NOMO-1 (cell line): ENCODE results near the gene ZNF699.
"Not testable (repeated sequence)": the region's sequence is repeated elsewhere in the genome, so short reads cannot be mapped to it uniquely, and the experiment has no call there.

Experiments
- DNase-seq, 2 experiments: peaks; one replicate each; lab custom pipeline; 2025; ENCODE audit not compliant: unreplicated experiment in 2 of 2; lab: John Stamatoyannopoulos, UW

Gene ZNF699

DNA sequence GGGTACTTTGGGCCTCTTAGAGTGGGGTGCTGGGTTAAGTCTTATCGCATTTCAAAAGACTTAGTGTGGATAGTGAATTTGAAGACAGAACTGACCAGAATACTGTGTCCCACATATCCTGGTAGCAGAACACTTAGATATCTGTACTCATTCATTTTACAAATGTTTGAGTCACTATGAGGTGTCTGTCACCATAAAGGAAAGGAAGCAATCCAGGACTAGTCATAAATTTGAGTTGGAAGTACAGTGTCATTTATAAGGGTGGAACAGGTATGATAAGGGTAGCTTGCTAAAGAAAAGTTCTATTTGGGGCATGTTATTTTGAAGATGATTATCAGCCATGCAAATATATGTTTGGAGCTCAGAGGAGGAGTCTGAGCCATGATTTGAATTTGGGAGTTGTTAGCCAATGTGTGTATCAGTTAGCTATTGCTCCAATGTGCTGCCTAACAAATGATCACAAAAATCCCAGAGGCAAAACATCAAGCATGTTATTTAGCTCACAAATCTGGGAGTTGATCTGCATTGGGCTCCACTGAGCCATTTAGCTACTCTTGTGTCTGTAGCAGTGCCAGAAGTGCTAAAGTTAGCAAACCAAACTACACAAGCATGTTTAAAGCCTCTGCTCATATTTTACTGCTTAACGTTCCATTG lies 20.3 kb downstream of the ZNF699 start:
- no peak for DNase-seq

DNA sequence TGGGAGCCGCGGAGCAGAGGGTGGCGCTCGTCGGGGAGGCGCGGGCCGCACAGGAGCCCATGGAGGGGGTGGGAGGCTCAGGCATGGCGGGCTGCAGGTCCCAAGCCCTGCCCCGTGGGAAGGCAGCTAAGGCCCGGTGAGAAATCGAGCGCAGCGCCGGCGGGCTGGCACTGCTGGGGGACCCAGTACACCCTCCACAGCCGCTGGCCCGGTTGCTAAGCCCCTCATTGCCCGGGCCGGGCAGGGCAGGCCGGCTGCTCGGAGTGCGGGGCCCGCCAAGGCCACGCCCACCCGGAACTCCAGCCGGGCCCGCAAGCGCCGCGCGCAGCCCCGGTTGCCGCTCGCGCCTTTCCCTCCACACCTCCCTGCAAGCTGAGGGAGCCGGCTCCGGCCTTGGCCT lies 26.2 kb downstream of the ZNF699 start:
- DNase-seq: not testable (repeated sequence)

DNA sequence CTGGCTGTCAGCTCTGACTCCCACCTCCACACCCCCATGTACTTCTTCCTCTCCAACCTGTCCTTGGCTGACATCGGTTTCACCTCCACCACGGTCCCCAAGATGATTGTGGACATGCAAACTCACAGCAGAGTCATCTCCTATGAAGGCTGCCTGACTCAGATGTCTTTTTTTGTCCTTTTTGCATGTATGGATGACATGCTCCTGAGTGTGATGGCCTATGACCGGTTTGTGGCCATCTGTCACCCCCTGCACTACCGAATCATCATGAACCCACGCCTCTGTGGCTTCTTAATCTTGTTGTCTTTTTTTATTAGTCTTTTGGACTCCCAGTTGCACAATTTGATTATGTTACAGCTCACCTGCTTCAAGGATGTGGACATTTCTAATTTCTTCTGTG lies 58.4 kb downstream of the ZNF699 start:
- DNase-seq: no peak

DNA sequence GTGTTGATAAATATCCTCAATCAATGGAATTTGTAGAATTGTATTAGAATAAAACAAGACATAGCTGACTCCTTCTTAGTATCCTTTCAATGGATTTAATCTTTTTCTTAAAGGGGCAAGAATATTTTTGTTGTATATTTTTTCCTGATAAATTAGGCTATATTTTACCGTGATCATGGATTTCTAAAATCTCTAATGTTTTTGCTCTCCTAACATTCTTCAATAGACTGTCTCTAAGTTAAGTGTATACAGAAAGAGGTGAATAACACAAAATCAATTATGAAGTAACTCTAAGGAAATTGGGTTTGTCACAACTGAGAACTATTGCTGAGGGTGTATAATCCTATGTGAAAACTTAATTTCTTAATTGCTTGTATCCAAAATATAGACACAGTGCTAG lies 59.0 kb downstream of the ZNF699 start, which contains the start of gene OR7E24:
TSS of gene OR7E24 (plus strand) at position 301 of the 400 bp plus-strand sequence. CDS start 114 bp downstream, outside the sequence.
- no peak for DNase-seq
